Measurements from ENCODE around the gene NODAL.

- no peak for TF ChIP-seq ZNF70 (CRISPR knock-in tag; IDR thresholded peaks at IDR 0.05)
- TF ChIP-seq RARB (CRISPR knock-in tag; IDR thresholded peaks at IDR 0.05): no peak
Observed at GRCh38 chr10:70490142-70490541, 48.7 kb upstream of the NODAL start.

Measured in SK-N-SH treated with all-trans-retinoic acid at 6 μM for 48 hours (cell line).